ENCODE data around the gene FKBP2.

- TF ChIP-seq CTCF (IDR thresholded peaks at IDR 0.05) (no peak), POLR2A (IDR thresholded peaks at IDR 0.05) (no peak)
Observed at GRCh38 chr11:64258356-64258755, 17.5 kb downstream of the FKBP2 start.

Data from esophagus squamous epithelium (tissue), 4 donors.